NT2/D1 (cell line): Measurements from ENCODE around the gene ARL15.

Experiments used
- DNase-seq: peaks from one replicate; pipeline ENCODE4 v3.0.0-alpha.2; 2011; ENCODE audit warnings: low read depth, low spot score
- H3K27me3 ChIP-seq: 2 replicates; pipeline ENCODE4 v1.6.0; 2011; ENCODE audit warnings: mild to moderate bottlenecking; ENCODE audit not compliant: insufficient read length, insufficient read depth
- H3K36me3 ChIP-seq: 2 replicates; pipeline ENCODE4 v1.6.1; 2011; ENCODE audit warnings: mild to moderate bottlenecking, low read length, mixed read lengths; ENCODE audit not compliant: insufficient read depth, insufficient read length
- H3K4me1 ChIP-seq: 2 replicates; pipeline ENCODE4 v1.5.1; 2011; ENCODE audit not compliant: insufficient read depth, insufficient read length
- H3K4me3 ChIP-seq: 2 replicates; pipeline ENCODE4 v1.5.1; 2011; ENCODE audit warnings: low read depth; ENCODE audit not compliant: insufficient read length
- H3K9ac ChIP-seq: 2 replicates; pipeline ENCODE4 v1.6.0; 2011; ENCODE audit warnings: low read depth; ENCODE audit not compliant: insufficient read length
- H3K9me3 ChIP-seq: 2 replicates; pipeline ENCODE4 v1.5.1; 2011; ENCODE audit warnings: mild to moderate bottlenecking, low read length; ENCODE audit not compliant: insufficient read depth
- SUZ12 ChIP-seq: IDR thresholded peaks from 2 replicates; pipeline ENCODE4 v1.6.1; 2011; ENCODE audit not compliant: insufficient read length, insufficient read depth; ENCODE audit errors: extremely low read depth
- YY1 ChIP-seq: IDR thresholded peaks from 2 replicates; pipeline ENCODE4 v1.6.1; 2011; ENCODE audit not compliant: insufficient read length, insufficient read depth
- ZNF274 ChIP-seq: IDR thresholded peaks from 2 replicates; pipeline ENCODE4 v1.6.1; 2011; ENCODE audit warnings: mild to moderate bottlenecking, low read depth, low read length

ARL15 gene

GRCh38 chr5:53890490-53890889 is 419.9 kb downstream of the ARL15 start:
- Histone ChIP-seq H3K36me3 (no peaks in the 10 kb centered on the region), H3K27me3 (no peaks in the 10 kb centered on the region), H3K4me3 (no peak overlapping the region), H3K9me3 (no peaks in the 10 kb centered on the region), H3K4me1 (no peaks in the 10 kb centered on the region), H3K9ac (no peak overlapping the region)
- TF ChIP-seq SUZ12 (no peak), YY1 (no peak), ZNF274 (no peak)
- DNase-seq = no peak

DNA sequence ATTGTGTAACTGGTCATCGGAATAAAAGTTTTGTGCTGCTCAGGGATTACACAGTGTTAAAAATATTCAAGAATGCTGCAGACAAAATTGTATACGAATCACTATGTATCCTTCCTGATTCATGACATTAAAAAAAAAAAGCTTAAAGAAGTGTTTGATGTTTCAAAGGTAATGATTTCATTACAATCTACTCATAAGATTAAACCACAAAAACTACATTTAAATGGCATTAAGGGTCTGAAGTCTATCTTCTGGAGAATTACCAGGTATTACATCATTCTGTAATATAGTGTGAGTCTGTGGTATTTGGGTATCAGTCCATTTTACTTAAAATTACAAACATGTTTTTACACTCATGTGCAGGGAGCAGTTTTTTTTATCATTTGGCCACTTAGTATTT is 425.5 kb downstream of the ARL15 start:
- Histone ChIP-seq H3K27me3 (no peaks in the 10 kb centered on the region), H3K9ac (no peak overlapping the region), H3K4me3 (no peak overlapping the region), H3K4me1 (no peaks in the 10 kb centered on the region), H3K9me3 (no peaks in the 10 kb centered on the region), H3K36me3 (no peaks in the 10 kb centered on the region)
- no peak for TF ChIP-seq YY1
- no peak for TF ChIP-seq ZNF274
- no peak for TF ChIP-seq SUZ12
- no peak for DNase-seq

DNA sequence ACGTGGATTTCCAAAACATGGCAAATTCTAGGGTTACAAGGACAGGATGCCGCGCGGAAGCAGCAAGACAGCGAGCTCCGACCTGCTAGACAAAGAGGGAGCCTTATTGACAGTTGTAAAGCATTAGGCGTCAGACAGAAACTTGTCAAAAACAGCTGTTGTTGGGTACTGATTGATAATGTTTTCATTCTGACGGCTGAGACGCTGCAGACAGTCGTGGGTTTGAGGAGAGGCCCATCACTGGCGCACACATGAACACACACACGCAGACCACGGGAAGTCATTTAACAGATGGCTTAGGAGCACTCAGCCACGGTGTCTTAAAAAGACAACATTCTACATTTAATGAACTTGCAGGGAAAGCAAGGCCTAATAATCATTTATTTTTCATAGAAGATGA is 426.0 kb downstream of the ARL15 start:
- DNase-seq = no peak
- no peak overlapping the region for H3K4me3 ChIP-seq
- H3K36me3 ChIP-seq = no peaks in the 10 kb centered on the region
- no peaks in the 10 kb centered on the region for H3K9me3 ChIP-seq
- no peaks in the 10 kb centered on the region for H3K4me1 ChIP-seq
- H3K9ac ChIP-seq = no peak overlapping the region
- H3K27me3 ChIP-seq = no peaks in the 10 kb centered on the region
- TF ChIP-seq SUZ12 = no peak
- no peak for TF ChIP-seq ZNF274
- no peak for TF ChIP-seq YY1

DNA sequence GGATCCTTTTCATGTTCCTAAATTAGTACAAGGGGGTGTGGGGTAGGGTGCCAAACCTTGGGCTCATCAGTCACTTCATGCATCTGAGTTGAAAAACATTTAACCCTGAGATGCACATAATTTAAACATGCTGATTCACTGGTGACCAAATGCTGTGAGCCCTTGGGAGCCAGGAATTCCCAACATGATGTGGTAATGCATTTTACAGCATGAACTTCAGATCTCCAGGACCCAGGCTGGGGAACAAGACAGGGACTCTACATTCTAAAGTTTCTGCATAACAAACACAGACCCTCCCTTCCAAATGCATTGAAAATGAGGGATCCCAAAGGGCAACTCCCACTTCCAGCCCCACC is 427.7 kb downstream of the ARL15 start:
- Histone ChIP-seq H3K4me1 (no peaks in the 10 kb centered on the region), H3K9me3 (no peaks in the 10 kb centered on the region), H3K9ac (no peak overlapping the region), H3K4me3 (no peak overlapping the region), H3K36me3 (no peaks in the 10 kb centered on the region), H3K27me3 (no peaks in the 10 kb centered on the region)
- DNase-seq = peak; percentile 46
- TF ChIP-seq YY1 (no peak), ZNF274 (no peak), SUZ12 (no peak)

DNA sequence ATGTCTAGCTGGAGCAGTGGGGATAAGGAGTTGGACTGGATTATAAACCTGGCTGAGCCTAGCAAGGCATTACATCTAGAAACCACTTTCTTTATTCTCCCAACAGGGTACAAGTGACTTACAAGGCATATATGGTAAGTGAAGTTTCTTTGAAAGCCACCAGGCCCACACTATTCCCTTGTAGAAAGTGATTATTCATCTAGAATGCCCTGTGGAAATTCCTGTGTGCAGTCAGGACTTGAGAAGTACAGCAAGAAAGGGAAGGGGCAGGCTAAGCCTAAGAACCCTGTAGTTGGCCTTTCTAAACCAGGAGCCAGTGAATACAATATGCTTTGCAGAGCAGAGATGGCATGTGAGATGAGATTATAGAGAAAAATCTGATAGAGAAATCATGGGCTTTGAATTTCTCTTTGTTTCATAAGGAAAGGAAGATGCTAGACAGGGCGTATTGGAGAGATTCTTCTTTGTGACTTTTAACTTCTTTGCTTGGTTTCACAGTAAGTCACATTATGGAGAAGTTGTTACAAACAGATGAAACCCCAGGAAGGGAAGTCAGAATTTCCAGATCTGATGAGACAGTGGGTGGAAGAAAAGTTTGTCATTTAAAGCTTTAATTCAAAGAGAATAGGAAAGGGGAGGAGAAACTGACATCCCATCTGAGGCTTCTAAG is 428.2 kb downstream of the ARL15 start:
- no peaks in the 10 kb centered on the region for H3K4me1 ChIP-seq
- TF ChIP-seq SUZ12 (no peak), ZNF274 (no peak), YY1 (no peak)
- no peaks in the 10 kb centered on the region for H3K36me3 ChIP-seq
- H3K9ac ChIP-seq = no peak overlapping the region
- no peaks in the 10 kb centered on the region for H3K9me3 ChIP-seq
- no peaks in the 10 kb centered on the region for H3K27me3 ChIP-seq
- no peak for DNase-seq
- no peak overlapping the region for H3K4me3 ChIP-seq

- H3K36me3 ChIP-seq = no peaks in the 10 kb centered on the region
- no peak for DNase-seq
- TF ChIP-seq ZNF274 = no peak
- TF ChIP-seq YY1 = no peak
- TF ChIP-seq SUZ12 = no peak
- no peak overlapping the region for H3K4me3 ChIP-seq
- H3K9me3 ChIP-seq = no peaks in the 10 kb centered on the region
- H3K4me1 ChIP-seq = no peaks in the 10 kb centered on the region
- no peak overlapping the region for H3K9ac ChIP-seq
- H3K27me3 ChIP-seq = no peaks in the 10 kb centered on the region
Measured at GRCh38 chr5:53879708-53880323, 430.6 kb downstream of the ARL15 start.

- Histone ChIP-seq H3K36me3 (no peaks in the 10 kb centered on the region), H3K9ac (no peak overlapping the region), H3K27me3 (no peaks in the 10 kb centered on the region), H3K9me3 (peaks cover 13% of the 10 kb centered on the region; the same call in 1 of the 2 replicates), H3K4me1 (no peaks in the 10 kb centered on the region), H3K4me3 (no peak overlapping the region)
- no peak for TF ChIP-seq ZNF274
- TF ChIP-seq YY1 = no peak
- TF ChIP-seq SUZ12 = no peak
- DNase-seq = no peak
Measured at GRCh38 chr5:53878015-53878414, 432.4 kb downstream of the ARL15 start.

GRCh38 chr5:53877243-53877642 is 433.1 kb downstream of the ARL15 start:
- no peaks in the 10 kb centered on the region for H3K4me1 ChIP-seq
- H3K4me3 ChIP-seq = no peak overlapping the region
- no peaks in the 10 kb centered on the region for H3K36me3 ChIP-seq
- H3K9me3 ChIP-seq = peaks cover 13% of the 10 kb centered on the region; the same call in 1 of the 2 replicates
- TF ChIP-seq SUZ12 (no peak), YY1 (no peak), ZNF274 (no peak)
- H3K9ac ChIP-seq = no peak overlapping the region
- DNase-seq = no peak
- no peaks in the 10 kb centered on the region for H3K27me3 ChIP-seq
